Medulla oblongata (tissue), 1 donor: Measurements from ENCODE around the gene SCYL3.
"Not testable (repeated sequence)": the region's sequence is repeated elsewhere in the genome, so short reads cannot be mapped to it uniquely, and the experiment has no call there.

Experiments used
- DNase-seq: peaks from one replicate; pipeline ENCODE4 v3.0.0-alpha.2; 2015; ENCODE audit errors: extremely low spot score

SCYL3 gene

DNA sequence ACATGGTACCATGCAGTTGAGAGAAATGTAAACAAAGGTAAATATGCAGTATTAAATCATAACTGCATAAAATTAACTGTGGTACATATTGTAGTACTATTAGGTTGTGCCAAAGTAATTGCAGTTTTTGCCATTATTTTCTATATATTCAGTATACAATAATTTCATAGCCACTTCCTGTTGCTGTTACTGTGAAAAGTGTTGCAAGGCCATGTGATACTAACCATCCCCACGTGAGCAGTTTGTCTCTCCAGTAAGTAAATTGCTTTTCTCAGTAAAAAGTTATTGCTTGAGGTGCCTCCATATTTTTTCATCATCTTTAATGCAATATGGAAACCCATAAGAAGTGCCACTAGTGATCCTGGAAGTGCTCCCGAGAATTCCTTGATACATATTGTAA lies 79.4 kb downstream of the SCYL3 start:
- no peak for DNase-seq

DNA sequence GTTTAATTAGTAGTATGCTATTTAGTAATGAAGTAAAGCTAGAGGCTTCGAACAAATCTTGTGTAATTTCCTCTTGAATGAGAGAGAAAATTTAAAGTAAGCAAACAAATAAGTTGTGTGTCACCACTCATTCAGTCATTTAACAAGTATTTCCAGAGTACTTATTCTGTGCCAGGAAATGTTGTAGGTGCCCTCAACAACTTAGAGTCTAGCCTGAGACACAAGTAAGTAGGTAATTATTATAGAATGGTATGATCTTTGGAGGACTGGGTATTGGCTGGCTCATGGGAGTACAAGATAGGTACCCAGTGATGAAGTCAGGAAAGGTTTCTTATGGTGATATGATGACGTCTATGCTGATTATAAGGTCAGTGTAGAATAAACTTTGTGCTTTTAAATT lies 81.6 kb downstream of the SCYL3 start:
- no peak for DNase-seq

DNA sequence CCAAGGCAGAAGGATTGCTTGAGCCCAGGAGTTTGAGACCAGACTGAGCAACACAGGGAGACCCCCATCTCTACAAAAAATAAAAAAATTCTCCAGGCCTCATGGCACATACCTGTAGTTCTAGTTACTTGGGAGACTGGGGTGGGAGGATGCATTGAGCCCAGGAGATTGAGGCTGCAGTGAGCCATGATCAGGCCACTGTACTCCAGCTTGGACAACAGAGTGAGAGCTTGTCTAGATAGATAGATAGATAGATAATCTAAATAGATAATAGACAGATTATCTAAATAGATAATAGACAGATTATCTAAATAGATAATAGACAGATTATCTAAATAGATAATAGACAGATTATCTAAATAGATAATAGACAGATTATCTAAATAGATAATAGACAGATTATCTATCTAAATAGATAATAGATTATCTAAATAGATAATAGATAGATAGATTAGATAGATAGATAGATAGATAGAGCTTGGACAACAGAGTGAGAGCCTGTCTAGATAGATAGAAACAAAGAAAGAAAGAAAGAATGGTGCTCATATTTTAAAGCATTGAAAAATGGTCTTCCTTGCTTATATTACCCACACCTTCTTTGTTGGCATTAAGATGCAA lies 82.2 kb downstream of the SCYL3 start:
- DNase-seq: not testable (repeated sequence)

DNA sequence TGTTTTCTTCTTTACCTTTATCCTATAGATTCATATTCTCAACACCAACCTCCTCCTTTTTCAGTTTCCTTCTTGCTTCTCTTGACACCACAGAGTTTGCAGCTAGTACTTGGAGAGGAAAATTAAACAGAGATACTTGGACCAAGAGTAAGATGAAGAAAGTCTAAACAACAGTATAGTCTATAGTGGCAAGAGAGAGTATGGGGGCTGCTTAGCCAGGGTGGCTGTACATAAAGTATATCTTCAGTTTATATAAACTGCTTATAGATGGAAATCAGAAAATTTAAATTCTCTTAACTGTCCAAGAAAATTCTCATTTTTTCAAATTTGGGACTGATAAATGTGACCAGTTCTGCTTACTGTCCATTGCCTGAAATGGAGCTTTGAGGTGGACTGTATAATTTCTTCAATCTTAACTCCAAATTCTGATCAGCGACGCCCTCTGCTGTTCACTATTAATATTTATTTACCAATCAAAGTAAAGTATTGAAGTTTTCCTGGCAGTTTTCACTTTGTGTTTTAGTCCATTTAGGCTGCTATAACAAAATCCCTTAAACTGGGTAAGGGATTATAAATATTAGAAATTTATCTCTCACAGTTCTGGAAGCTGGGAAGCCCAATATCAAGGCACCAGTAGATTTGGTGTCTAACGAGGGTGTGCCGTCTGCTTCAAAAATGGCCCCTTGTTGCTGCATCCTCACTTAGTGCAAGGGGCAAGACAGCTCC lies 84.2 kb downstream of the SCYL3 start:
- DNase-seq: peak; percentile 59

DNA sequence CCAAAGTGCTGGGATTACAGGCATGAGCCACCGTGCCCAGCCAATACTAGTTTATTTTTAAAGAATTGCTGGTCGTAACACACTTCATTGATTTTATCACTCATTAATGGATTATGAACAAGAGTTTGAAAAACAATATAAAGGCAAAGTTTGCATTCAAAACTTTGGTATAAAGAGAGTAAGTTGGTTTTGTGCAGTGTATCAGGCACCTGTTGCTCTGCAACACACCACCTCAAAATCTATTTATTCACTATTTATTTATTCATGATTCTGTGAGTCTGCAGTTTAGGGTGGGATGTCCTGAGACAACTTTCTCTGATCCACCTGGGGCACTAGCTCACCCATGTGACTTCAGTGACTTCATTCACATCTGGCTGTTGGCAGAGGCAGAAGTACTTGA lies 88.8 kb downstream of the SCYL3 start:
- DNase-seq: no peak

DNA sequence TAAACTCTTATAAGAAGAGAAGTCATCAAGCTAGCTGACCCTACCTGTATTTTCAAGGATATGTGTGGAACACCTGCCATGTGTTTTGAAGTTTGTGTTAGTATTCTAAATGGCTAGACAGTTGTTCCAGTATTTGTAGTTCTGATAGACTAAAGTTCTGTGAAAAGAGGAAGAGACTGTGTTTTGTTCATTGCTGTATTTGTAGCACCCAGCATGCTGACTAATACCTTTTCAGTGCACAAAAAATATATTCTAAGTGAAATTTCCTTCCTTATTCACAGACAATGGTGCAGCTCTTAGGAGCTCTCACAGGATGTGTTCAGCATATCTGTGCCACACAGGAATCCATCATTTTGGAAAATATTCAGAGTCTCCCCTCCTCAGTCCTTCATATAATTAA lies 90.8 kb downstream of the SCYL3 start:
- peak; percentile 31 for DNase-seq
